Adrenal gland (tissue), 12 donors: ENCODE measurements around the gene TBC1D16. TPM values are rescaled to one million over a fixed set of nuclear protein-coding genes. Genes with fewer than 3 reads are reported as not detected.

Source experiments
- DNase-seq, 7 donors: peaks; one replicate each; pipeline ENCODE4 v3.0.0-alpha.2; 2019 to 2020
- H3K27ac ChIP-seq, 5 donors: fragments of 200-600 bp; sonication (generic) in 4 of 5; 1 replicate in 3 of 5; 2 replicates in 2 of 5; pipeline versions ENCODE4 v1.5.1 to v1.8.0; 2016 to 2020; ENCODE audit warnings: mild to moderate bottlenecking in 1 of 5
- H3K27me3 ChIP-seq: fragments of 200-600 bp; 2 replicates; pipeline ENCODE4 v1.8.0; 2021
- H3K36me3 ChIP-seq, 2 donors: fragments of 200-600 bp; replicated peaks in 1 of 2; 1 replicate in 1 of 2; 2 replicates in 1 of 2; pipeline versions ENCODE4 v1.5.1 to v1.8.0; 2018 to 2022
- H3K4me1 ChIP-seq, 2 donors: fragments of 200-600 bp; replicated peaks in 1 of 2; 1 replicate in 1 of 2; 2 replicates in 1 of 2; pipeline versions ENCODE4 v1.5.1 to v1.8.0; 2018 to 2021
- H3K4me3 ChIP-seq, 4 donors: fragments of 200-600 bp; sonication (generic) in 3 of 4; one replicate each; pipeline ENCODE4 v1.5.1; 2016 to 2018
- H3K9me3 ChIP-seq, 3 donors: fragments of 200-600 bp; sonication (generic) in 1 of 3; replicated peaks in 1 of 3; 1 replicate in 2 of 3; 2 replicates in 1 of 3; pipeline versions ENCODE4 v1.5.1 to v1.8.0; 2016 to 2021
- POLR2A ChIP-seq, 2 donors: fragments of 450-650 bp; IDR thresholded peaks; one replicate each; pipeline ENCODE4 v1.6.1; 2017; ENCODE audit warnings: antibody characterized with exemption in 2 of 2, mild to moderate bottlenecking in 2 of 2, moderate library complexity in 1 of 2
- WGBS, 4 donors: extraction: QIAGEN DNeasy Blood & Tissue Kit in 2 of 4; methylation state at CpG; one replicate each; pipeline versions ENCODE4 v1.1.5 to v1.1.7; 2013 to 2017; 5-methylcytosine and 5-hydroxymethylcytosine counted together
- intact Hi-C, 2 donors: fragments of 100-400 bp; cut with DNase I; formaldehyde crosslinking; loops; one replicate each; pipeline versions ENCODE4 v1.14.1 to v1.15.0; 2022 to 2023
- polyA plus RNA-seq, 3 donors: library from polyadenylated mRNA; stranded (reverse); fragments of 200-250 nt in 2 of 3; fragments of 350-450 nt in 1 of 3; fragmentation: Illumina TruSeq in 1 of 3; extraction: RNeasy Lipid Tissue Mini Kit (QIAGEN cat#74804) in 1 of 3; gene quantifications; one replicate each; pipeline ENCODE4 v1.2.3, GENCODE V29; 2013 to 2014
- total RNA-seq, 9 donors: library from RNA; depleted of rRNA in 4 of 9; stranded (reverse); fragments of >200 nt in 4 of 9; fragments of 120-200 nt in 1 of 9; fragmentation: NEBNext Ultra II Directional in 1 of 9; extraction: Animal tissue kit (Norgen Biotek cat#: 25700) in 1 of 9; gene quantifications; one replicate each; pipeline versions ENCODE4 v1.1.0 to v1.2.4, GENCODE V29; 2013 to 2023
- TF ChIP-seq, protein P1 (sequence below), 6 experiments: fragments of 450-650 bp in 4 of 6; fragments of 200-600 bp in 2 of 6; sonication (generic) in 1 of 6; IDR thresholded peaks; 1 replicate in 5 of 6; 2 replicates in 1 of 6; pipeline versions ENCODE4 v1.5.1 to v1.8.0; 2016 to 2021; ENCODE audit warnings: antibody characterized with exemption in 6 of 6, mild to moderate bottlenecking in 2 of 6, moderate library complexity in 1 of 6
- donor health status: healthy with polysubstance abuse.
- donor health status: Bipolar disorder and iron deficiency.
- donor health status: DM: yes; HTN: yes; CAD: no.
- donor health status: DM: no; HTN: no; CAD: no.
- donor health status: DM: no; HTN: no; CAD: no.
- donor health status: DM: yes; HTN: yes; CAD: no.

The TBC1D16 gene
- total and polyA plus RNA-seq, 12 donors, result 4.2 to 62.5 (median 29.5) TPM

DNA sequence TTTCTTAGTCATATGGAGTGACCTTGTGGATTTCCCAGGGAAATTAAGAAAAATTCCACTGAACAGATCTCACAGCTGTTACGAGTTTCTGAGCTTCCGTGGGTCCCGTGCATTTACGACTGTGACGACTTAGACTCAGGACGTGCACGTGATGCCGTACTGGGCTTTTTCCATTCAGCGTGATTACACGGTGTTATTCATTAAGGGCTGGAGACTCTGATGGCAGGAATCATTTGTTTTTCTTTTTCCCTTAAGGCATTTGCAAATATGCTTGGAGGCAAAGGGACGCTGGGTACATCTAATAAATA is 57.2 kb downstream of the TBC1D16 start:
- H3K27ac ChIP-seq, result peak overlapping the region in 4 of 5 donors; percentile 64 to 85 (median 80)
- H3K9me3 ChIP-seq, result no peaks in the 10 kb centered on the region
- H3K4me3 ChIP-seq, result peak overlapping the region in 2 of 4 donors; percentile 1 to 33
- H3K4me1 ChIP-seq, result peaks cover 8 to 12% of the 10 kb centered on the region in 2 donors
- H3K27me3 ChIP-seq, result no peaks in the 10 kb centered on the region
- peak; percentile 35 to 88 (median 75) for DNase-seq
- intact Hi-C loops, result loop anchor here in 1 of 2 donors (10.0 kb wide), 1 partner anchor 134 kb away; no protein-coding TSS in a partner anchor
- H3K36me3 ChIP-seq, result no peaks in the 10 kb centered on the region
- WGBS, 4 donors, result 31 to 57% (median 48%) methylated on average over 11 of the region's 11 CpGs
- TF ChIP-seq POLR2A (IDR thresholded peaks at IDR 0.05), result peak in 1 of 2 donors; percentile 55
- TF ChIP-seq, protein P1, sequence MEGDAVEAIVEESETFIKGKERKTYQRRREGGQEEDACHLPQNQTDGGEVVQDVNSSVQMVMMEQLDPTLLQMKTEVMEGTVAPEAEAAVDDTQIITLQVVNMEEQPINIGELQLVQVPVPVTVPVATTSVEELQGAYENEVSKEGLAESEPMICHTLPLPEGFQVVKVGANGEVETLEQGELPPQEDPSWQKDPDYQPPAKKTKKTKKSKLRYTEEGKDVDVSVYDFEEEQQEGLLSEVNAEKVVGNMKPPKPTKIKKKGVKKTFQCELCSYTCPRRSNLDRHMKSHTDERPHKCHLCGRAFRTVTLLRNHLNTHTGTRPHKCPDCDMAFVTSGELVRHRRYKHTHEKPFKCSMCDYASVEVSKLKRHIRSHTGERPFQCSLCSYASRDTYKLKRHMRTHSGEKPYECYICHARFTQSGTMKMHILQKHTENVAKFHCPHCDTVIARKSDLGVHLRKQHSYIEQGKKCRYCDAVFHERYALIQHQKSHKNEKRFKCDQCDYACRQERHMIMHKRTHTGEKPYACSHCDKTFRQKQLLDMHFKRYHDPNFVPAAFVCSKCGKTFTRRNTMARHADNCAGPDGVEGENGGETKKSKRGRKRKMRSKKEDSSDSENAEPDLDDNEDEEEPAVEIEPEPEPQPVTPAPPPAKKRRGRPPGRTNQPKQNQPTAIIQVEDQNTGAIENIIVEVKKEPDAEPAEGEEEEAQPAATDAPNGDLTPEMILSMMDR (IDR thresholded peaks at IDR 0.05), result no peak

DNA sequence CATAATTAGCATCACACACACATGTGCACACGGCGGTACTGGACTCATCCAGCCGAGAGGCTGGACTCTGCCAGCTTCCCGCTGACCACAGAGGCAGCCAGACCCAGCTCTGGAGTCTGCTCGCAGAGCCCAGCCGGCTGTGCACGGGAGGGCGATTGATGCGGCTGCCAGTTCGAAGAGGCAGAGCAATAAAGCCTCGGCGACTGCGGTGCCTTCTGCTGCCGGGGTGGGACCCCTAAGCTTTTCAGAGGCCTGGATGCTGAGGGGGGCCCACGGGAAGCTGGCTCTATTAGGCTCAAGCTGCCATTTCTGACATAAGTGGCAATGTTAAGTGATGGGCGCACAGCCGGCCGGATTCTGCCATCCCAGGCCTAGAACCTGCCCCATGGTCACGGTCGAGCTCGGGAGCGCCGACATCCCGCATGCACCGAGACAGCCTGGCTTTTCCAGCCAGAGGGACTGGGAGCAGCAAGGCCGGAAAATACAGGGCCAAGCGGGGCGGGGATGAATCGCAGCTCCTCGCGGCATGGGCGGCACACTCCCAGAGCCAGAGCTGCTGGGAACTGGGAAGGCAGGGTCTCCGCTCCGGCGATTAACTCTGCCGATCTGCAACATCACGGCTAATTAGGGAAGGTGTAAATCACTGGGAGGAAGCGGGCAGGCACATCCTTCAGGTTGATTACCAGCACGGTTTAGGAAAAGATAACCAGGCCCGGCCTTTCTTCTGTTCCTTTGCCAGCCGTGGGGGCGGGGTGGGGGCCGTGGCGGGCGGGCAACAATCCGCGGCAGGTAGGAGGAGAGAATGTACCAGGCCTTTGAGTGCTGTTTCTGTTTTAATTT is 57.7 kb downstream of the TBC1D16 start:
- intact Hi-C loops, result loop anchor here in 1 of 2 donors (10.0 kb wide), 1 partner anchor 133 kb away; no protein-coding TSS in a partner anchor
- WGBS, 4 donors, result 57 to 61% (median 60%) methylated on average over 29 to 47 of the region's 47 CpGs
- TF ChIP-seq, protein P1 (IDR thresholded peaks at IDR 0.05), result peak in 2 of 6 experiments; percentile 6 to 13
- no peak for TF ChIP-seq POLR2A (IDR thresholded peaks at IDR 0.05)
- H3K4me1 ChIP-seq, result peaks cover 8 to 12% of the 10 kb centered on the region in 2 donors
- peak overlapping the region in 4 of 5 donors; percentile 64 to 85 (median 80) for H3K27ac ChIP-seq
- peak; percentile 42 to 72 (median 62) for DNase-seq
- H3K4me3 ChIP-seq, result peak overlapping the region in 2 of 4 donors; percentile 1 to 33
- no peaks in the 10 kb centered on the region for H3K9me3 ChIP-seq
- no peaks in the 10 kb centered on the region for H3K27me3 ChIP-seq
- no peaks in the 10 kb centered on the region for H3K36me3 ChIP-seq

GRCh38 chr17:79977161-79977631 is 58.5 kb downstream of the TBC1D16 start:
- peaks cover 8 to 12% of the 10 kb centered on the region in 2 donors for H3K4me1 ChIP-seq
- intact Hi-C loops, result loop anchor here in 1 of 2 donors (10.0 kb wide), 1 partner anchor 132 kb away; no protein-coding TSS in a partner anchor
- no peaks in the 10 kb centered on the region for H3K9me3 ChIP-seq
- H3K27me3 ChIP-seq, result no peaks in the 10 kb centered on the region
- 89 to 96% (median 92%) methylated on average over 16 to 18 of the region's 18 CpGs for WGBS, 4 donors
- peaks cover 0 to 6% of the 10 kb centered on the region in 2 donors for H3K36me3 ChIP-seq
- peak overlapping the region in 1 of 5 donors; percentile 82 for H3K27ac ChIP-seq
- H3K4me3 ChIP-seq, result no peak overlapping the region
- TF ChIP-seq, protein P1 (IDR thresholded peaks at IDR 0.05), result no peak
- TF ChIP-seq POLR2A (IDR thresholded peaks at IDR 0.05), result no peak
- peak in 1 of 7 donors; percentile 42 for DNase-seq

GRCh38 chr17:79976451-79976850 is 59.2 kb downstream of the TBC1D16 start:
- peaks cover 0 to 10% of the 10 kb centered on the region in 2 donors for H3K36me3 ChIP-seq
- intact Hi-C loops, result loop anchor here in 1 of 2 donors (10.0 kb wide), 1 partner anchor 132 kb away; no protein-coding TSS in a partner anchor
- TF ChIP-seq, protein P1 (IDR thresholded peaks at IDR 0.05), result no peak
- no peak for TF ChIP-seq POLR2A (IDR thresholded peaks at IDR 0.05)
- H3K27me3 ChIP-seq, result no peaks in the 10 kb centered on the region
- WGBS, 4 donors, result 92 to 96% (median 94%) methylated on average over 14 of the region's 14 CpGs
- no peaks in the 10 kb centered on the region for H3K9me3 ChIP-seq
- H3K4me1 ChIP-seq, result peaks cover 8 to 12% of the 10 kb centered on the region in 2 donors
- DNase-seq, result peak in 1 of 7 donors; percentile 42
- H3K27ac ChIP-seq, result no peak overlapping the region
- no peak overlapping the region for H3K4me3 ChIP-seq
